NCI-H1048 (cell line): ENCODE data around the gene MFSD2A.
A peak's percentile ranks its signal among the peaks of the same experiment; 100 is the strongest.
"Not testable (repeated sequence)": the region's sequence is repeated elsewhere in the genome, so short reads cannot be mapped to it uniquely, and the experiment has no call there.

Source experiments
- DNase-seq: peaks from one replicate; lab custom pipeline; 2025; lab: John Stamatoyannopoulos, UW

The MFSD2A gene

GRCh38 chr1:39969048-39969447 is 14.1 kb downstream of the MFSD2A start:
- DNase-seq: no peak

- no peak for DNase-seq
Observed at GRCh38 chr1:39969531-39970270, 14.8 kb downstream of the MFSD2A start.

- no peak for DNase-seq
Observed at GRCh38 chr1:39970274-39970673, 15.3 kb downstream of the MFSD2A start.

- no peak for DNase-seq
Observed at GRCh38 chr1:39971138-39971537, 16.2 kb downstream of the MFSD2A start.

GRCh38 chr1:39973503-39974135 is 18.7 kb downstream of the MFSD2A start:
- peak; percentile 46 for DNase-seq

- no peak for DNase-seq
Observed at GRCh38 chr1:39976732-39977131, 21.8 kb downstream of the MFSD2A start.

GRCh38 chr1:39977202-39977601 is 22.3 kb downstream of the MFSD2A start:
- no peak for DNase-seq

- DNase-seq: no peak
Observed at GRCh38 chr1:39979654-39980053, 24.7 kb downstream of the MFSD2A start.

GRCh38 chr1:39980555-39981313 is 25.8 kb downstream of the MFSD2A start:
- no peak for DNase-seq

GRCh38 chr1:39981385-39981784 is 26.4 kb downstream of the MFSD2A start:
- DNase-seq: no peak

GRCh38 chr1:39981945-39982344 is 27.0 kb downstream of the MFSD2A start:
- no peak for DNase-seq

GRCh38 chr1:39984480-39984879 is 29.5 kb downstream of the MFSD2A start:
- DNase-seq: not testable (repeated sequence)

- DNase-seq: no peak
Observed at GRCh38 chr1:39984951-39985350, 30.0 kb downstream of the MFSD2A start.

GRCh38 chr1:39987869-39988268 is 32.9 kb downstream of the MFSD2A start:
- DNase-seq: no peak

GRCh38 chr1:39988618-39989343 is 33.8 kb downstream of the MFSD2A start:
- DNase-seq: no peak

GRCh38 chr1:39990428-39990827 is 35.5 kb downstream of the MFSD2A start:
- no peak for DNase-seq

GRCh38 chr1:39992234-39992633 is 37.3 kb downstream of the MFSD2A start:
- DNase-seq: no peak

- no peak for DNase-seq
Observed at GRCh38 chr1:39992888-39993287, 37.9 kb downstream of the MFSD2A start.

- DNase-seq: no peak
Observed at GRCh38 chr1:39995973-39996393, 41.0 kb downstream of the MFSD2A start.

GRCh38 chr1:39996396-39997004 is 41.6 kb downstream of the MFSD2A start:
- DNase-seq: no peak

- no peak for DNase-seq
Observed at GRCh38 chr1:40001456-40001855, 46.5 kb downstream of the MFSD2A start.
